ENCODE results near the gene RIN3. TPM values are rescaled to one million over a fixed set of nuclear protein-coding genes. Genes with fewer than 3 reads are reported as not detected.

The RIN3 gene
- total RNA-seq, 1 experiment from 2014 or later, result 14.8 TPM

GRCh38 chr14:92494512-92494911 lies 19.1 kb upstream of the RIN3 start:
- H3K9me3 ChIP-seq (ENCODE audit: insufficient read depth, low read depth), result no peaks in the 10 kb centered on the region
- intact Hi-C loops (cut with micrococcal nuclease; ENCODE audit: unreplicated experiment), result no loop called here
- ChIA-PET POLR2A (ENCODE audit: unreplicated experiment) (no interaction called here), CTCF (no interaction called here)
- H3K9me2 ChIP-seq (ENCODE audit: insufficient read depth), result no peaks in the 10 kb centered on the region
- no peak overlapping the region for H3K27ac ChIP-seq
- TF ChIP-seq CTCF (conservative IDR thresholded peaks at IDR 0.05) (no peak), EZH2 (IDR thresholded peaks at IDR 0.05; ENCODE audit: low read depth) (no peak)
- H3K4me2 ChIP-seq, result no peak overlapping the region
- H3K4me3 ChIP-seq, result no peak overlapping the region
- no peaks in the 10 kb centered on the region for H4K20me1 ChIP-seq (ENCODE audit: insufficient read depth)
- no peaks in the 10 kb centered on the region for H3K27me3 ChIP-seq (ENCODE audit: insufficient read depth, low read depth)
- H3K36me3 ChIP-seq (ENCODE audit: low read depth), result no peaks in the 10 kb centered on the region
- H2AFZ ChIP-seq, result no peak overlapping the region
- no peaks in the 10 kb centered on the region for H3F3A ChIP-seq (ENCODE audit: insufficient read depth, low read depth)
- H3K79me2 ChIP-seq (ENCODE audit: low read depth), result no peaks in the 10 kb centered on the region
- peaks cover 7% of the 10 kb centered on the region; the same call in 1 of the 2 replicates for H3K4me1 ChIP-seq (replicated peaks; ENCODE audit: insufficient read depth)
- no TSS peak for BruUV-seq (replicated peaks)
- no peak for DNase-seq

GRCh38 chr14:92495027-92495426 lies 18.6 kb upstream of the RIN3 start:
- H3K36me3 ChIP-seq (ENCODE audit: low read depth), result no peaks in the 10 kb centered on the region
- H3K27ac ChIP-seq, result no peak overlapping the region
- H3K4me3 ChIP-seq, result no peak overlapping the region
- TF ChIP-seq CTCF (conservative IDR thresholded peaks at IDR 0.05) (no peak), EZH2 (IDR thresholded peaks at IDR 0.05; ENCODE audit: low read depth) (no peak)
- BruUV-seq (replicated peaks), result no TSS peak
- H3K9me2 ChIP-seq (ENCODE audit: insufficient read depth), result no peaks in the 10 kb centered on the region
- H3K27me3 ChIP-seq (ENCODE audit: insufficient read depth, low read depth), result no peaks in the 10 kb centered on the region
- H2AFZ ChIP-seq, result no peak overlapping the region
- POLR2A ChIA-PET (ENCODE audit: unreplicated experiment), result no interaction called here
- no peaks in the 10 kb centered on the region for H4K20me1 ChIP-seq (ENCODE audit: insufficient read depth)
- H3K4me2 ChIP-seq, result no peak overlapping the region
- no peaks in the 10 kb centered on the region for H3F3A ChIP-seq (ENCODE audit: insufficient read depth, low read depth)
- intact Hi-C loops (cut with micrococcal nuclease; ENCODE audit: unreplicated experiment), result no loop called here
- no peaks in the 10 kb centered on the region for H3K9me3 ChIP-seq (ENCODE audit: insufficient read depth, low read depth)
- no peak for DNase-seq
- CTCF ChIA-PET, result no interaction called here
- peaks cover 3% of the 10 kb centered on the region; the same call in 1 of the 2 replicates for H3K4me1 ChIP-seq (replicated peaks; ENCODE audit: insufficient read depth)
- no peaks in the 10 kb centered on the region for H3K79me2 ChIP-seq (ENCODE audit: low read depth)

GRCh38 chr14:92496191-92496857 lies 17.3 kb upstream of the RIN3 start:
- H3K4me1 ChIP-seq (replicated peaks; ENCODE audit: insufficient read depth), result no peaks in the 10 kb centered on the region
- H3K27ac ChIP-seq, result no peak overlapping the region
- no peaks in the 10 kb centered on the region for H4K20me1 ChIP-seq (ENCODE audit: insufficient read depth)
- no peak overlapping the region for H3K4me3 ChIP-seq
- no peak overlapping the region for H2AFZ ChIP-seq
- H3K9me2 ChIP-seq (ENCODE audit: insufficient read depth), result no peaks in the 10 kb centered on the region
- H3K27me3 ChIP-seq (ENCODE audit: insufficient read depth, low read depth), result no peaks in the 10 kb centered on the region
- no peaks in the 10 kb centered on the region for H3K9me3 ChIP-seq (ENCODE audit: insufficient read depth, low read depth)
- ChIA-PET CTCF (no interaction called here), POLR2A (ENCODE audit: unreplicated experiment) (no interaction called here)
- no peaks in the 10 kb centered on the region for H3K36me3 ChIP-seq (ENCODE audit: low read depth)
- DNase-seq, result no peak
- TF ChIP-seq EZH2 (IDR thresholded peaks at IDR 0.05; ENCODE audit: low read depth) (no peak), CTCF (conservative IDR thresholded peaks at IDR 0.05) (no peak)
- no TSS peak for BruUV-seq (replicated peaks)
- H3K4me2 ChIP-seq, result no peak overlapping the region
- H3K79me2 ChIP-seq (ENCODE audit: low read depth), result no peaks in the 10 kb centered on the region
- peaks cover under 1% of the 10 kb centered on the region; the same call in 1 of the 2 replicates for H3F3A ChIP-seq (ENCODE audit: insufficient read depth, low read depth)
- intact Hi-C loops (cut with micrococcal nuclease; ENCODE audit: unreplicated experiment), result no loop called here
